SK-N-SH treated with all-trans-retinoic acid at 6 μM for 48 hours (cell line): ENCODE data around the gene C2CD5.
"Not testable (repeated sequence)": the region's sequence is repeated elsewhere in the genome, so short reads cannot be mapped to it uniquely, and the experiment has no call there.

Experiments used
- ARNTL ChIP-seq: fragments of 450-650 bp; formaldehyde crosslinking; IDR thresholded peaks from 2 replicates; pipeline ENCODE4 v1.5.0; 2020; ENCODE audit warnings: low read depth, mild to moderate bottlenecking, moderate library complexity, borderline replicate concordance
- CREB5 ChIP-seq: fragments of 250-450 bp; sonication (Bioruptor Pico); IDR thresholded peaks from 2 replicates; pipeline ENCODE4 v1.5.1; 2020; ENCODE audit warnings: low read depth, mild to moderate bottlenecking, moderate library complexity
- CSDC2 ChIP-seq: fragments of 250-450 bp; sonication (Bioruptor Pico); IDR thresholded peaks from 2 replicates; pipeline ENCODE4 v1.5.0; 2020; ENCODE audit warnings: mild to moderate bottlenecking, moderate library complexity
- ISL1 ChIP-seq: fragments of 250-450 bp; sonication (Bioruptor Pico); IDR thresholded peaks from 2 replicates; pipeline ENCODE4 v2.1.2; 2022; ENCODE audit warnings: mild to moderate bottlenecking, moderate library complexity
- OSR1 ChIP-seq: fragments of 250-450 bp; sonication (Bioruptor Pico); IDR thresholded peaks from 2 replicates; pipeline ENCODE4 v1.8.0; 2022; ENCODE audit warnings: moderate library complexity, mild to moderate bottlenecking, inconsistent platforms
- RARB ChIP-seq: fragments of 250-450 bp; sonication (Bioruptor Pico); IDR thresholded peaks from 2 replicates; pipeline ENCODE4 v1.8.0; 2021; ENCODE audit warnings: mild to moderate bottlenecking, moderate library complexity
- TCF4 ChIP-seq: fragments of 250-450 bp; sonication (Bioruptor Pico); IDR thresholded peaks from 2 replicates; pipeline ENCODE4 v1.8.0; 2021; ENCODE audit warnings: mild to moderate bottlenecking, moderate library complexity, borderline replicate concordance
- TF ChIP-seq, protein P1 (sequence below): fragments of 250-450 bp; sonication (Bioruptor Pico); IDR thresholded peaks from 2 replicates; pipeline ENCODE4 v1.5.1; 2021; ENCODE audit warnings: mild to moderate bottlenecking, moderate library complexity
- TF ChIP-seq, protein P2 (sequence below): fragments of 250-450 bp; sonication (Bioruptor Pico); IDR thresholded peaks from 2 replicates; pipeline ENCODE4 v1.8.0; 2020; ENCODE audit warnings: mild to moderate bottlenecking, moderate library complexity, borderline replicate concordance

GRCh38 chr12:22487683-22488082 is 56.7 kb downstream of the C2CD5 start:
- not testable (repeated sequence) for TF ChIP-seq CREB5 (CRISPR knock-in tag); TCF4; ISL1 (CRISPR knock-in tag); RARB; CSDC2 (CRISPR knock-in tag); ARNTL; OSR1 (CRISPR knock-in tag)
- TF ChIP-seq, protein P1, sequence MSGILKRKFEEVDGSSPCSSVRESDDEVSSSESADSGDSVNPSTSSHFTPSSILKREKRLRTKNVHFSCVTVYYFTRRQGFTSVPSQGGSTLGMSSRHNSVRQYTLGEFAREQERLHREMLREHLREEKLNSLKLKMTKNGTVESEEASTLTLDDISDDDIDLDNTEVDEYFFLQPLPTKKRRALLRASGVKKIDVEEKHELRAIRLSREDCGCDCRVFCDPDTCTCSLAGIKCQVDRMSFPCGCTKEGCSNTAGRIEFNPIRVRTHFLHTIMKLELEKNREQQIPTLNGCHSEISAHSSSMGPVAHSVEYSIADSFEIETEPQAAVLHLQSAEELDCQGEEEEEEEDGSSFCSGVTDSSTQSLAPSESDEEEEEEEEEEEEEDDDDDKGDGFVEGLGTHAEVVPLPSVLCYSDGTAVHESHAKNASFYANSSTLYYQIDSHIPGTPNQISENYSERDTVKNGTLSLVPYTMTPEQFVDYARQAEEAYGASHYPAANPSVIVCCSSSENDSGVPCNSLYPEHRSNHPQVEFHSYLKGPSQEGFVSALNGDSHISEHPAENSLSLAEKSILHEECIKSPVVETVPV (CRISPR knock-in tag): not testable (repeated sequence)
- TF ChIP-seq, protein P2, sequence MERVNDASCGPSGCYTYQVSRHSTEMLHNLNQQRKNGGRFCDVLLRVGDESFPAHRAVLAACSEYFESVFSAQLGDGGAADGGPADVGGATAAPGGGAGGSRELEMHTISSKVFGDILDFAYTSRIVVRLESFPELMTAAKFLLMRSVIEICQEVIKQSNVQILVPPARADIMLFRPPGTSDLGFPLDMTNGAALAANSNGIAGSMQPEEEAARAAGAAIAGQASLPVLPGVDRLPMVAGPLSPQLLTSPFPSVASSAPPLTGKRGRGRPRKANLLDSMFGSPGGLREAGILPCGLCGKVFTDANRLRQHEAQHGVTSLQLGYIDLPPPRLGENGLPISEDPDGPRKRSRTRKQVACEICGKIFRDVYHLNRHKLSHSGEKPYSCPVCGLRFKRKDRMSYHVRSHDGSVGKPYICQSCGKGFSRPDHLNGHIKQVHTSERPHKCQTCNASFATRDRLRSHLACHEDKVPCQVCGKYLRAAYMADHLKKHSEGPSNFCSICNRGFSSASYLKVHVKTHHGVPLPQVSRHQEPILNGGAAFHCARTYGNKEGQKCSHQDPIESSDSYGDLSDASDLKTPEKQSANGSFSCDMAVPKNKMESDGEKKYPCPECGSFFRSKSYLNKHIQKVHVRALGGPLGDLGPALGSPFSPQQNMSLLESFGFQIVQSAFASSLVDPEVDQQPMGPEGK (CRISPR knock-in tag): not testable (repeated sequence)
